Activated B cell treated with CpG ODN at 0.5 μM for 24 hours (primary cell): Measurements from ENCODE around the gene TP53BP1. TPM values are rescaled to one million over a fixed set of nuclear protein-coding genes. Genes with fewer than 3 reads are reported as not detected.

Experiments
- ATAC-seq: fragments of 200-7000 bp; cut with Tn5 transposase; one replicate; pipeline ENCODE4 v1.10.0; 2021; ENCODE audit warnings: low read depth, mild to moderate bottlenecking, moderate library complexity
- CTCF ChIA-PET: fragments of 350-600 bp; sonication (Branson Sonifier 250); formaldehyde crosslinking; loops from one replicate; lab custom pipeline; 2021; ENCODE audit warnings: antibody characterized with exemption; lab: Charles Lee
- POLR2A ChIA-PET: fragments of 350-600 bp; sonication (Branson Sonifier 250); formaldehyde crosslinking; loops from one replicate; lab custom pipeline; 2021; ENCODE audit warnings: antibody characterized with exemption; lab: Charles Lee
- DNase-seq: peaks from one replicate; pipeline ENCODE4 v3.0.0; 2022
- H3K27ac Mint-ChIP-seq: one replicate; pipeline ENCODE4 v1.8.0; 2020; ENCODE audit warnings: mixed read lengths
- H3K27me3 Mint-ChIP-seq: one replicate; pipeline ENCODE4 v1.8.0; 2021; ENCODE audit warnings: mixed read lengths
- H3K36me3 Mint-ChIP-seq: one replicate; pipeline ENCODE4 v1.8.0; 2021; ENCODE audit warnings: low read depth, mixed read lengths
- H3K4me1 Mint-ChIP-seq: one replicate; pipeline ENCODE4 v1.8.0; 2021; ENCODE audit warnings: mixed read lengths
- H3K4me3 Mint-ChIP-seq: one replicate; pipeline ENCODE4 v1.8.0; 2020; ENCODE audit warnings: mild to moderate bottlenecking, mixed read lengths
- H3K9me3 Mint-ChIP-seq: one replicate; pipeline ENCODE4 v1.8.0; 2020; ENCODE audit warnings: mixed read lengths
- CTCF ChIP-seq: fragments of 200-600 bp; IDR thresholded peaks from one replicate; pipeline ENCODE4 v1.8.0; 2022; ENCODE audit warnings: antibody characterized with exemption, mild to moderate bottlenecking
- intact Hi-C: fragments of 100-400 bp; cut with micrococcal nuclease; formaldehyde crosslinking; loops from one replicate; pipeline ENCODE4 v1.15.1; 2024
- total RNA-seq: library from RNA; stranded (reverse); gene quantifications from 2 replicates; pipeline ENCODE4 v1.2.3, GENCODE V29; 2022

TP53BP1 gene
- total RNA-seq, 1 donor from 2014 or later, result 53.9 TPM

GRCh38 chr15:43408789-43409188 is 84.2 kb downstream of the TP53BP1 start:
- intact Hi-C loops, result no loop called here
- TF ChIP-seq CTCF, result no peak
- POLR2A ChIA-PET, result no interaction called here
- Mint-ChIP-seq H3K27me3 (no peaks in the 10 kb centered on the region), H3K4me3 (no peak overlapping the region), H3K9me3 (no peaks in the 10 kb centered on the region), H3K36me3 (peaks cover 95% of the 10 kb centered on the region), H3K27ac (no peak overlapping the region), H3K4me1 (no peaks in the 10 kb centered on the region)
- DNase-seq (no peak), ATAC-seq (no peak)
- CTCF ChIA-PET, result no interaction called here

GRCh38 chr15:43406808-43407207 is 86.1 kb downstream of the TP53BP1 start:
- intact Hi-C loops, result no loop called here
- Mint-ChIP-seq H3K9me3 (no peaks in the 10 kb centered on the region), H3K36me3 (peaks cover 96% of the 10 kb centered on the region), H3K27ac (no peak overlapping the region), H3K4me1 (no peaks in the 10 kb centered on the region), H3K4me3 (no peak overlapping the region), H3K27me3 (no peaks in the 10 kb centered on the region)
- no peak for TF ChIP-seq CTCF
- CTCF ChIA-PET, result no interaction called here
- POLR2A ChIA-PET, result no interaction called here
- DNase-seq, result no peak
- no peak for ATAC-seq

DNA sequence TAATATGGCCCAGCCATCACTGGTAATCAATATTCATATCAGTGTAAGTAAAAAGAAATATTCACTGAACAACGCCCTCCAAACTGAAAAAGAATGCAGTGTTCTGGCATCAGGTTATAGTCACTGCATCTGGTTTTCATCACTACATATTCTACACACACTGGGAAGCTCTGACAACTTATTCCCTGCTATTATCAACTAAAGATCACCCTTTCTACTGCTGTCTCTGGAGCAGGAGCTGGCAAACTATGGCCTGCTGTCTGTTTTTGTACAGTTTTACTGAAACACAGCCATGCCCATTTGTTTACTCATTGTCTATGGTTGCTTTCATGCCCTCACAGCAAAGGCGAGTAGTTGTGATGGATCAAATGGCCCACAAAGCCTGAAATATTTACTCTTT is 86.8 kb downstream of the TP53BP1 start:
- no peak for ATAC-seq
- intact Hi-C loops, result no loop called here
- DNase-seq, result no peak
- Mint-ChIP-seq H3K36me3 (peaks cover 97% of the 10 kb centered on the region), H3K27ac (no peak overlapping the region), H3K27me3 (no peaks in the 10 kb centered on the region), H3K9me3 (no peaks in the 10 kb centered on the region), H3K4me3 (no peak overlapping the region), H3K4me1 (no peaks in the 10 kb centered on the region)
- CTCF ChIA-PET, result no interaction called here
- no peak for TF ChIP-seq CTCF
- POLR2A ChIA-PET, result no interaction called here

DNA sequence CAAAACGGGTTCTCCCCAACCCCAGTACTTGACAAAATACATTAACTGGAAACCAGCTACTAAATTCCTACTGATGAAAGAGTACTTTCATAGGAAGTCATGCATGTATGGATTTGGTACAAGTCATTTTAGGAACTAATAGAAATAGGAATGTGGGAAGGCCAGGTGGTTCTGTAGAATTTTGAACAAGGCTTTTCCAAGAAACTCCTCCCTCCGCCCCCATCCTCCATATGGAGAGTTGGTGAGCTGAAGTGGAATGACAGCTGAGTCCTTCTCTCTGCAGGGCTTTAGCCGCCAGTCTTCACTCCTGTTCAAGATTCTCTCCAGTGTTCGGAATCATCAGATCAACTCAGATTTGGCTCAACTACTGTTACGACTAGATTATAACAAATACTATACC is 88.8 kb downstream of the TP53BP1 start:
- H3K27ac Mint-ChIP-seq, result no peak overlapping the region
- no peaks in the 10 kb centered on the region for H3K9me3 Mint-ChIP-seq
- CTCF ChIA-PET, result no interaction called here
- no peak overlapping the region for H3K4me3 Mint-ChIP-seq
- POLR2A ChIA-PET, result no interaction called here
- intact Hi-C loops, result no loop called here
- DNase-seq (no peak), ATAC-seq (no peak)
- no peak for TF ChIP-seq CTCF
- no peaks in the 10 kb centered on the region for H3K4me1 Mint-ChIP-seq
- peaks cover 94% of the 10 kb centered on the region for H3K36me3 Mint-ChIP-seq
- no peaks in the 10 kb centered on the region for H3K27me3 Mint-ChIP-seq

- CTCF ChIA-PET, result no interaction called here
- H3K4me1 Mint-ChIP-seq, result no peaks in the 10 kb centered on the region
- POLR2A ChIA-PET, result no interaction called here
- TF ChIP-seq CTCF, result no peak
- intact Hi-C loops, result no loop called here
- DNase-seq (no peak), ATAC-seq (no peak)
- H3K27ac Mint-ChIP-seq, result no peak overlapping the region
- H3K27me3 Mint-ChIP-seq, result no peaks in the 10 kb centered on the region
- H3K9me3 Mint-ChIP-seq, result no peaks in the 10 kb centered on the region
- peaks cover 94% of the 10 kb centered on the region for H3K36me3 Mint-ChIP-seq
- H3K4me3 Mint-ChIP-seq, result no peak overlapping the region
Measured at GRCh38 chr15:43403616-43404015, 89.3 kb downstream of the TP53BP1 start.
